Parathyroid adenoma (tissue), 2 donors: ENCODE measurements around the gene OSBPL3.

Experiments used
- H2AFZ ChIP-seq: fragments of 300-600 bp; sonication (generic); one replicate; pipeline ENCODE4 v1.7.0; 2017; ENCODE audit warnings: antibody characterized with exemption, mild to moderate bottlenecking
- H3K27ac ChIP-seq: fragments of 300-600 bp; sonication (generic); one replicate; pipeline ENCODE4 v1.7.0; 2017
- H3K27me3 ChIP-seq: fragments of 300-600 bp; sonication (generic); one replicate; pipeline ENCODE4 v1.7.0; 2017; ENCODE audit warnings: low read length; ENCODE audit not compliant: control insufficient read depth, insufficient read depth
- H3K36me3 ChIP-seq: fragments of 300-600 bp; sonication (generic); one replicate; pipeline ENCODE4 v1.7.0; 2017; ENCODE audit warnings: low read length; ENCODE audit not compliant: control insufficient read depth, insufficient read depth
- H3K4me1 ChIP-seq: fragments of 300-600 bp; sonication (generic); one replicate; pipeline ENCODE4 v1.7.0; 2017; ENCODE audit warnings: control low read depth
- H3K4me2 ChIP-seq: fragments of 300-600 bp; sonication (generic); one replicate; pipeline ENCODE4 v1.7.0; 2017; ENCODE audit warnings: low read length
- H3K4me3 ChIP-seq: fragments of 300-600 bp; sonication (generic); one replicate; pipeline ENCODE4 v1.7.0; 2017; ENCODE audit warnings: low read depth, low read length
- H3K79me2 ChIP-seq: fragments of 300-600 bp; sonication (generic); one replicate; pipeline ENCODE4 v1.7.0; 2017; ENCODE audit warnings: control low read depth
- H3K9ac ChIP-seq: fragments of 300-600 bp; sonication (generic); one replicate; pipeline ENCODE4 v1.7.0; 2017; ENCODE audit warnings: mild to moderate bottlenecking
- H3K9me3 ChIP-seq: fragments of 300-600 bp; sonication (generic); one replicate; pipeline ENCODE4 v1.7.0; 2017; ENCODE audit warnings: low read length; ENCODE audit not compliant: control insufficient read depth
- CTCF ChIP-seq: fragments of 300-600 bp; sonication (generic); IDR thresholded peaks from one replicate; pipeline ENCODE4 v1.7.0; 2017; ENCODE audit warnings: antibody characterized with exemption, mild to moderate bottlenecking
- donor health status: primary hyperparathyroidism.

Gene OSBPL3

GRCh38 chr7:24879291-24879690, 100.7 kb downstream of the OSBPL3 start:
- no peaks in the 10 kb centered on the region for H3K79me2 ChIP-seq
- peaks cover 2% of the 10 kb centered on the region for H3K4me1 ChIP-seq
- no peak overlapping the region for H3K4me2 ChIP-seq
- no peak for TF ChIP-seq CTCF
- H3K9me3 ChIP-seq: no peaks in the 10 kb centered on the region
- no peaks in the 10 kb centered on the region for H3K36me3 ChIP-seq
- H3K9ac ChIP-seq: no peak overlapping the region
- no peaks in the 10 kb centered on the region for H3K27me3 ChIP-seq
- no peak overlapping the region for H3K4me3 ChIP-seq
- no peak overlapping the region for H2AFZ ChIP-seq
- H3K27ac ChIP-seq: no peak overlapping the region

GRCh38 chr7:24877790-24878311, 102.1 kb downstream of the OSBPL3 start:
- no peak overlapping the region for H3K27ac ChIP-seq
- H3K27me3 ChIP-seq: no peaks in the 10 kb centered on the region
- no peak overlapping the region for H3K4me3 ChIP-seq
- peaks cover 2% of the 10 kb centered on the region for H3K4me1 ChIP-seq
- H3K9ac ChIP-seq: no peak overlapping the region
- no peak overlapping the region for H2AFZ ChIP-seq
- H3K36me3 ChIP-seq: no peaks in the 10 kb centered on the region
- H3K79me2 ChIP-seq: no peaks in the 10 kb centered on the region
- H3K4me2 ChIP-seq: no peak overlapping the region
- no peak for TF ChIP-seq CTCF
- H3K9me3 ChIP-seq: no peaks in the 10 kb centered on the region

GRCh38 chr7:24874791-24875190, 105.2 kb downstream of the OSBPL3 start:
- Histone ChIP-seq H3K4me3 (no peak overlapping the region), H3K79me2 (no peaks in the 10 kb centered on the region), H3K27me3 (no peaks in the 10 kb centered on the region), H3K9me3 (no peaks in the 10 kb centered on the region), H3K9ac (no peak overlapping the region), H3K36me3 (no peaks in the 10 kb centered on the region), H2AFZ (no peak overlapping the region), H3K27ac (no peak overlapping the region), H3K4me2 (no peak overlapping the region), H3K4me1 (no peaks in the 10 kb centered on the region)
- no peak for TF ChIP-seq CTCF

GRCh38 chr7:24873944-24874343, 106.0 kb downstream of the OSBPL3 start:
- Histone ChIP-seq H3K4me1 (no peaks in the 10 kb centered on the region), H3K27me3 (no peaks in the 10 kb centered on the region), H3K4me2 (no peak overlapping the region), H3K9ac (no peak overlapping the region), H3K36me3 (no peaks in the 10 kb centered on the region), H2AFZ (no peak overlapping the region), H3K4me3 (no peak overlapping the region), H3K9me3 (no peaks in the 10 kb centered on the region), H3K27ac (no peak overlapping the region), H3K79me2 (no peaks in the 10 kb centered on the region)
- no peak for TF ChIP-seq CTCF

- H3K27me3 ChIP-seq: no peaks in the 10 kb centered on the region
Measured at GRCh38 chr7:24871770-24872169, 108.2 kb downstream of the OSBPL3 start.

More at GRCh38 chr7:24871770-24872169, 108.2 kb downstream of the OSBPL3 start:
- no peak overlapping the region for H2AFZ ChIP-seq
- no peaks in the 10 kb centered on the region for H3K4me1 ChIP-seq
- H3K9me3 ChIP-seq: no peaks in the 10 kb centered on the region
- no peak overlapping the region for H3K4me2 ChIP-seq
- TF ChIP-seq CTCF: no peak
- H3K9ac ChIP-seq: no peak overlapping the region
- H3K4me3 ChIP-seq: no peak overlapping the region
- no peak overlapping the region for H3K27ac ChIP-seq
- H3K79me2 ChIP-seq: no peaks in the 10 kb centered on the region
- H3K36me3 ChIP-seq: no peaks in the 10 kb centered on the region
